Liver (tissue), 9 donors: Measurements from ENCODE around the gene HDAC6. TPM values are rescaled to one million over a fixed set of nuclear protein-coding genes. Genes with fewer than 3 reads are reported as not detected.

Experiments used
- DNase-seq: peaks from one replicate; pipeline ENCODE4 v3.0.0-alpha.2; 2017; ENCODE audit warnings: low spot score
- H3K27ac ChIP-seq, 2 donors: one replicate each; pipeline ENCODE4 v1.7.0; 2013; ENCODE audit warnings: inconsistent platforms in 2 of 2, low read length in 2 of 2, control low read depth in 1 of 2, low read depth in 1 of 2, mild to moderate bottlenecking in 1 of 2
- H3K27me3 ChIP-seq, 4 donors: one replicate each; pipeline versions ENCODE4 v1.6.1 to v1.7.0; 2013; ENCODE audit warnings: low read length in 3 of 4, inconsistent platforms in 1 of 4, mild to moderate bottlenecking in 1 of 4, moderate library complexity in 1 of 4; ENCODE audit not compliant: control insufficient read depth in 4 of 4, insufficient read depth in 4 of 4
- H3K36me3 ChIP-seq, 4 donors: one replicate each; pipeline versions ENCODE4 v1.6.1 to v1.7.0; 2013; ENCODE audit warnings: low read length in 3 of 4, mild to moderate bottlenecking in 3 of 4, low read depth in 1 of 4, moderate library complexity in 1 of 4; ENCODE audit not compliant: control insufficient read depth in 4 of 4, insufficient read depth in 3 of 4
- H3K4me1 ChIP-seq, 4 donors: one replicate each; pipeline versions ENCODE4 v1.6.1 to v1.7.0; 2013; ENCODE audit warnings: low read length in 3 of 4, mild to moderate bottlenecking in 3 of 4, moderate library complexity in 1 of 4; ENCODE audit not compliant: control insufficient read depth in 4 of 4, insufficient read depth in 4 of 4
- H3K4me3 ChIP-seq, 3 donors: one replicate each; pipeline versions ENCODE4 v1.6.1 to v1.7.0; 2013; ENCODE audit warnings: low read length in 3 of 3, control low read depth in 1 of 3, low read depth in 1 of 3, mild to moderate bottlenecking in 1 of 3
- H3K9ac ChIP-seq, 2 donors: one replicate each; pipeline ENCODE4 v1.7.0; 2013; ENCODE audit warnings: low read length in 2 of 2, mild to moderate bottlenecking in 2 of 2, moderate library complexity in 2 of 2, control low read depth in 1 of 2, low read depth in 1 of 2
- H3K9me3 ChIP-seq, 4 donors: one replicate each; pipeline versions ENCODE4 v1.6.1 to v1.7.0; 2013; ENCODE audit warnings: low read length in 3 of 4; ENCODE audit not compliant: control insufficient read depth in 4 of 4
- ATF3 ChIP-seq: IDR thresholded peaks from 2 replicates; pipeline ENCODE4 v1.6.1; 2016; ENCODE audit warnings: antibody characterized with exemption
- EGR1 ChIP-seq, 2 donors: IDR thresholded peaks; 2 replicates each; pipeline ENCODE4 v1.6.1; 2016 to 2018; ENCODE audit warnings: antibody characterized with exemption in 2 of 2, low read depth in 2 of 2
- FOXA1 ChIP-seq: IDR thresholded peaks from 2 replicates; pipeline ENCODE4 v1.6.1; 2016; ENCODE audit warnings: antibody characterized with exemption
- FOXA2 ChIP-seq: IDR thresholded peaks from 2 replicates; pipeline ENCODE4 v1.6.1; 2016; ENCODE audit warnings: antibody characterized with exemption
- GABPA ChIP-seq, 2 donors: IDR thresholded peaks in 1 of 2; conservative IDR thresholded peaks in 1 of 2; 2 replicates each; pipeline ENCODE4 v1.6.1; 2016; ENCODE audit warnings: antibody characterized with exemption in 2 of 2, mild to moderate bottlenecking in 1 of 2, moderate library complexity in 1 of 2
- HNF4A ChIP-seq, 2 donors: conservative IDR thresholded peaks; 2 replicates each; pipeline ENCODE4 v1.6.1; 2016; ENCODE audit warnings: antibody characterized with exemption in 2 of 2, mild to moderate bottlenecking in 2 of 2
- JUND ChIP-seq, 2 donors: IDR thresholded peaks; 2 replicates each; pipeline ENCODE4 v1.6.1; 2016; ENCODE audit warnings: antibody characterized with exemption in 2 of 2
- NR2F2 ChIP-seq: IDR thresholded peaks from 2 replicates; pipeline ENCODE4 v1.6.1; 2016; ENCODE audit warnings: antibody characterized with exemption
- RAD21 ChIP-seq, 2 donors: IDR thresholded peaks; 2 replicates each; pipeline ENCODE4 v1.6.1; 2016; ENCODE audit warnings: antibody characterized with exemption in 2 of 2, mild to moderate bottlenecking in 2 of 2
- RXRA ChIP-seq, 2 donors: IDR thresholded peaks; 2 replicates each; pipeline ENCODE4 v1.6.1; 2017 to 2018; ENCODE audit warnings: antibody characterized with exemption in 2 of 2, mild to moderate bottlenecking in 1 of 2
- SP1 ChIP-seq: IDR thresholded peaks from 2 replicates; pipeline ENCODE4 v1.6.1; 2018; ENCODE audit warnings: antibody characterized with exemption, mild to moderate bottlenecking
- TAF1 ChIP-seq: conservative IDR thresholded peaks from 2 replicates; pipeline ENCODE4 v1.6.1; 2016; ENCODE audit warnings: antibody characterized with exemption, mild to moderate bottlenecking
- YY1 ChIP-seq: IDR thresholded peaks from 2 replicates; pipeline ENCODE4 v1.6.1; 2016; ENCODE audit warnings: antibody characterized with exemption, mild to moderate bottlenecking
- ZBTB33 ChIP-seq: IDR thresholded peaks from 2 replicates; pipeline ENCODE4 v1.6.1; 2016; ENCODE audit warnings: antibody characterized with exemption
- WGBS: extraction: QIAGEN DNeasy Blood & Tissue Kit; methylation state at CpG from one replicate; pipeline ENCODE4 v1.1.7; 2013; 5-methylcytosine and 5-hydroxymethylcytosine counted together
- polyA plus RNA-seq, 2 donors: library from polyadenylated mRNA; stranded (reverse) in 1 of 2; unstranded in 1 of 2; fragments of 200-250 nt in 1 of 2; fragments of >200 nt in 1 of 2; fragmentation: Nextera tagmentation in 1 of 2; extraction: Ambion mirVana in 1 of 2; gene quantifications; one replicate each; pipeline versions ENCODE4 v1.2.1 to v1.2.3, GENCODE V29; 2013 to 2015
- total RNA-seq, 2 donors: library from RNA; depleted of rRNA; stranded (reverse); fragments of >200 nt; gene quantifications; one replicate each; pipeline ENCODE4 v1.2.3, GENCODE V29; 2014
- TF ChIP-seq, protein P1 (sequence below): IDR thresholded peaks from 2 replicates; pipeline ENCODE4 v1.6.1; 2016; ENCODE audit warnings: antibody characterized with exemption
- TF ChIP-seq, protein P2 (sequence below): fragments of 150-350 bp; IDR thresholded peaks from 2 replicates; pipeline ENCODE4 v1.5.1; 2017; ENCODE audit warnings: improper control_type of control experiment, low read depth, low read length; ENCODE audit not compliant: missing input control
- TF ChIP-seq, protein P3 (sequence below): IDR thresholded peaks from 2 replicates; pipeline ENCODE4 v1.6.1; 2016; ENCODE audit warnings: antibody characterized with exemption, mild to moderate bottlenecking
- donor health status: healthy.
- donor health status: healthy.
- donor health status: healthy.
- donor health status: healthy.
- donor health status: healthy.

HDAC6 gene
- total and polyA plus RNA-seq, 4 donors: 48.1 to 80.5 (median 56.8) TPM

DNA sequence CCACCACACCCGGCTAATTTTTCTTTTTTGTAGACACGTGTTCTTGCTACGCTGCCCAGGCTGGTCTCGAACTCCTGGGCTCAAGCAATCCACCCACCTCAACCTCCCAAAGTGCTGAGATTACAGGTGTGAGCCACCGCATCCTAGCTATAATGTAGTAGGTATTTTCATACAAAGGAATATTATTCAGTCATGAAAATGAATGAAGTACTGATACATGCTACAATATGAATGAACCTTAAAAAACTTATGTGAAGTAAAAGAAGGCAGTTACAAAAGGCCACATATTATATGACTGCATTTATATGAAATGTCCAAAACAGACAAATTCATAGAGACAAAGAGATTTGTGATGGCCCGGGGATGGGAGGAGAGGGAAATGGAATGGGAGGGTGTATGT lies 20.2 kb upstream of the HDAC6 start:
- TF ChIP-seq, protein P1, sequence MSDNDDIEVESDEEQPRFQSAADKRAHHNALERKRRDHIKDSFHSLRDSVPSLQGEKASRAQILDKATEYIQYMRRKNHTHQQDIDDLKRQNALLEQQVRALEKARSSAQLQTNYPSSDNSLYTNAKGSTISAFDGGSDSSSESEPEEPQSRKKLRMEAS: no peak
- TF ChIP-seq NR2F2 (no peak), SP1 (no peak), GABPA (IDR thresholded peaks at IDR 0.05 in 1 of 2, conservative IDR thresholded peaks at IDR 0.05 in 1 of 2) (no peak), FOXA2 (no peak), HNF4A (conservative IDR thresholded peaks at IDR 0.05) (no peak), RXRA (IDR thresholded peaks at IDR 0.05) (no peak), TAF1 (no peak), FOXA1 (no peak)
- TF ChIP-seq, protein P2, sequence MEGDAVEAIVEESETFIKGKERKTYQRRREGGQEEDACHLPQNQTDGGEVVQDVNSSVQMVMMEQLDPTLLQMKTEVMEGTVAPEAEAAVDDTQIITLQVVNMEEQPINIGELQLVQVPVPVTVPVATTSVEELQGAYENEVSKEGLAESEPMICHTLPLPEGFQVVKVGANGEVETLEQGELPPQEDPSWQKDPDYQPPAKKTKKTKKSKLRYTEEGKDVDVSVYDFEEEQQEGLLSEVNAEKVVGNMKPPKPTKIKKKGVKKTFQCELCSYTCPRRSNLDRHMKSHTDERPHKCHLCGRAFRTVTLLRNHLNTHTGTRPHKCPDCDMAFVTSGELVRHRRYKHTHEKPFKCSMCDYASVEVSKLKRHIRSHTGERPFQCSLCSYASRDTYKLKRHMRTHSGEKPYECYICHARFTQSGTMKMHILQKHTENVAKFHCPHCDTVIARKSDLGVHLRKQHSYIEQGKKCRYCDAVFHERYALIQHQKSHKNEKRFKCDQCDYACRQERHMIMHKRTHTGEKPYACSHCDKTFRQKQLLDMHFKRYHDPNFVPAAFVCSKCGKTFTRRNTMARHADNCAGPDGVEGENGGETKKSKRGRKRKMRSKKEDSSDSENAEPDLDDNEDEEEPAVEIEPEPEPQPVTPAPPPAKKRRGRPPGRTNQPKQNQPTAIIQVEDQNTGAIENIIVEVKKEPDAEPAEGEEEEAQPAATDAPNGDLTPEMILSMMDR: no peak
- 97% methylated on average over 6 of the region's 6 CpGs for WGBS
- no peaks in the 10 kb centered on the region for H3K27me3 ChIP-seq
- H3K4me3 ChIP-seq: no peak overlapping the region
- DNase-seq: no peak
- no peaks in the 10 kb centered on the region for H3K36me3 ChIP-seq
- H3K4me1 ChIP-seq: no peaks in the 10 kb centered on the region
- no peaks in the 10 kb centered on the region for H3K9me3 ChIP-seq
- H3K27ac ChIP-seq: no peak overlapping the region
- no peak overlapping the region for H3K9ac ChIP-seq

GRCh38 chrX:48782216-48782615 lies 19.7 kb upstream of the HDAC6 start:
- Histone ChIP-seq H3K9me3 (no peaks in the 10 kb centered on the region), H3K4me3 (no peak overlapping the region), H3K27me3 (no peaks in the 10 kb centered on the region), H3K4me1 (no peaks in the 10 kb centered on the region), H3K27ac (no peak overlapping the region), H3K36me3 (no peaks in the 10 kb centered on the region), H3K9ac (no peak overlapping the region)
- 81% methylated on average over 2 of the region's 2 CpGs for WGBS
- TF ChIP-seq TAF1 (no peak), ZBTB33 (no peak), GABPA (IDR thresholded peaks at IDR 0.05 in 1 of 2, conservative IDR thresholded peaks at IDR 0.05 in 1 of 2) (no peak), RXRA (IDR thresholded peaks at IDR 0.05) (no peak), RAD21 (IDR thresholded peaks at IDR 0.05) (no peak), JUND (IDR thresholded peaks at IDR 0.05) (no peak), SP1 (no peak), EGR1 (IDR thresholded peaks at IDR 0.05; ENCODE audit: low read depth in 2 of 2) (no peak), NR2F2 (no peak), FOXA1 (no peak), ATF3 (no peak), YY1 (no peak)
- TF ChIP-seq, protein P3, sequence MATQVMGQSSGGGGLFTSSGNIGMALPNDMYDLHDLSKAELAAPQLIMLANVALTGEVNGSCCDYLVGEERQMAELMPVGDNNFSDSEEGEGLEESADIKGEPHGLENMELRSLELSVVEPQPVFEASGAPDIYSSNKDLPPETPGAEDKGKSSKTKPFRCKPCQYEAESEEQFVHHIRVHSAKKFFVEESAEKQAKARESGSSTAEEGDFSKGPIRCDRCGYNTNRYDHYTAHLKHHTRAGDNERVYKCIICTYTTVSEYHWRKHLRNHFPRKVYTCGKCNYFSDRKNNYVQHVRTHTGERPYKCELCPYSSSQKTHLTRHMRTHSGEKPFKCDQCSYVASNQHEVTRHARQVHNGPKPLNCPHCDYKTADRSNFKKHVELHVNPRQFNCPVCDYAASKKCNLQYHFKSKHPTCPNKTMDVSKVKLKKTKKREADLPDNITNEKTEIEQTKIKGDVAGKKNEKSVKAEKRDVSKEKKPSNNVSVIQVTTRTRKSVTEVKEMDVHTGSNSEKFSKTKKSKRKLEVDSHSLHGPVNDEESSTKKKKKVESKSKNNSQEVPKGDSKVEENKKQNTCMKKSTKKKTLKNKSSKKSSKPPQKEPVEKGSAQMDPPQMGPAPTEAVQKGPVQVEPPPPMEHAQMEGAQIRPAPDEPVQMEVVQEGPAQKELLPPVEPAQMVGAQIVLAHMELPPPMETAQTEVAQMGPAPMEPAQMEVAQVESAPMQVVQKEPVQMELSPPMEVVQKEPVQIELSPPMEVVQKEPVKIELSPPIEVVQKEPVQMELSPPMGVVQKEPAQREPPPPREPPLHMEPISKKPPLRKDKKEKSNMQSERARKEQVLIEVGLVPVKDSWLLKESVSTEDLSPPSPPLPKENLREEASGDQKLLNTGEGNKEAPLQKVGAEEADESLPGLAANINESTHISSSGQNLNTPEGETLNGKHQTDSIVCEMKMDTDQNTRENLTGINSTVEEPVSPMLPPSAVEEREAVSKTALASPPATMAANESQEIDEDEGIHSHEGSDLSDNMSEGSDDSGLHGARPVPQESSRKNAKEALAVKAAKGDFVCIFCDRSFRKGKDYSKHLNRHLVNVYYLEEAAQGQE: no peak
- TF ChIP-seq, protein P1: no peak
- no peak for DNase-seq
